Retinal pigment epithelial cell (primary cell): ENCODE measurements around the gene EDC3.
A peak's percentile ranks its signal among the peaks of the same experiment; 100 is the strongest.

ENCODE experiments used
- DNase-seq: peaks from one replicate; pipeline ENCODE4 v3.0.0-alpha.2; 2010; ENCODE audit warnings: low read depth
- H3K4me3 ChIP-seq: 2 replicates; pipeline ENCODE4 v1.5.1; 2011; ENCODE audit warnings: mild to moderate bottlenecking, low read length, control low read depth, moderate library complexity
- CTCF ChIP-seq: conservative IDR thresholded peaks from 2 replicates; pipeline ENCODE4 v1.5.1; 2011; ENCODE audit warnings: low read depth, low read length, control low read depth, inconsistent platforms

The EDC3 gene

GRCh38 chr15:74625693-74626092 is 70.1 kb downstream of the EDC3 start:
- TF ChIP-seq CTCF = no peak
- no peak for DNase-seq
- no peak overlapping the region for H3K4me3 ChIP-seq

DNA sequence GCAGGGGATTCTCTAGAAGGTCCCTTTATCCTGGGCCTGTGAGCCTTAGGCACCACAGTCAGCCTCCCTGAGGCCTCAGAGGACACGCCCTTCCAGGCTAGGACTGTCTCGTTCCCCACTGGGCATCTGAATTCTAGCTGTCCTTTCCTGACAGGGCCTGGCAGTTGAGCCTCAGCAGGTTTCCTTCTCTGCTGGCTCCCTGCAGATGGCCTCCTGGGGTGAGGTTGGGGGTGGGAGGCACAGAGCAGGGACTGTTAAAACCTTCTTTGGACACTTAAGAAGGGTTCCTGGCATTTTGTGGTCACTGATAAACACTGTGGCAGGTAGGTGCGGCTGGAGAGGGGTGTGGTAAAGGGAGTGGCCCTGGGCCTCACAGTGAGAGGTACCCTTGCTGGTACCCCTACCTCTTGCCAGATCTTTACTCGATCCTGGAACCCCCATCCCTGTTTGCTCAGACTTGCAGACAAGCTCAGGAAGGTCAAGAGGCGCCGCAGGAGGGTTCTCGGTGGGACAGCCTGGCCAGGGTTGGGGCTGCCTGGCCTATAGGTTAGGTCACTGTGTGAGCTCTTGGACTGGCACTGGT is 71.7 kb downstream of the EDC3 start:
- DNase-seq = no peak
- no peak overlapping the region for H3K4me3 ChIP-seq

DNA sequence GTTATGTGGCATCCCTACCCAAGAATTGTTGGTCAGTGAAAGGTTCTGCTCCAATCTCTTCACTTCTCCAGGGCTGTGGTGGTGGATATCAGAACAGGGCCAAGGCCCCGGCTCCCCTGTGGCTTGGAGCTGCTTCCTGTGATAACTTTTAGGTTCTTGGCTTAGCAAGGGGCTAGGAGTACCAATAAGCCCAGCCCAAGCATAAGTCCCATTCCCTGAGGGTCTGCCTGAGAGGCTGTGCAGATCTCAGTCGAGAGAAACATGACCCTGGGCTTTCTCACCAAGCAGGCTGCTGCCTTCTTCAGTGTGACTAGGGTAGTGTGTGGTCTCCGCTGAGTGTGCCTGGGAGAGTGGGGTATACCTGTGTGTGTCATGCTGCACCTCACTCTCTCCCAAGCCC is 73.1 kb downstream of the EDC3 start:
- H3K4me3 ChIP-seq = no peak overlapping the region
- no peak for TF ChIP-seq CTCF
- DNase-seq = no peak

More for the DNA sequence above, 71.7 kb downstream of the EDC3 start:
- no peak for TF ChIP-seq CTCF

GRCh38 chr15:74621936-74622335 is 73.9 kb downstream of the EDC3 start:
- TF ChIP-seq CTCF = no peak
- DNase-seq = no peak
- H3K4me3 ChIP-seq = no peak overlapping the region

DNA sequence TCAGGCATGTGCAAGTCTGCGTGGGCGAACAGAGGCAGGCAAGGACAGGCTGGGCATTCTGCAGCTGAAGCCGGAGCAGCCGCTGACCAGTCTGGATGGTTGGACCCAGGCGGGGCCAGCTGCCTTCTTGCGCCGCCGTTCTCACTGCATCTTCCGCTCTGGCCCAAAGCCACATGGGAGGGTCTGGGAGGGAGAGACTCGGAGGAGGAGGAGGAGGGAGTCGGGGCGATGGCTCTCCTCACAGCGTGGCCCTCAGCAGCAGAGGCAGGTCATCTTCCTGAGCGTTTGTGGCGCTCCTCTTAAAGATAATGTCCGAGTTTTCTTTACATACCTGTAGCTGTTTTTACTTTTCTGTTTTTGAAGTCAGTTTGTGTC is 74.3 kb downstream of the EDC3 start:
- no peak for TF ChIP-seq CTCF
- H3K4me3 ChIP-seq = no peak overlapping the region
- no peak for DNase-seq

GRCh38 chr15:74620636-74621545 is 74.9 kb downstream of the EDC3 start:
- no peak overlapping the region for H3K4me3 ChIP-seq
- peak; percentile 99 for TF ChIP-seq CTCF
- DNase-seq = no peak
